Measurements from ENCODE around the gene SRGAP2C.
"Not testable (repeated sequence)": the region's sequence is repeated elsewhere in the genome, so short reads cannot be mapped to it uniquely, and the experiment has no call there.

SRGAP2C gene

GRCh38 chr1:121279548-121279898 is 94.7 kb downstream of the SRGAP2C start:
- DNase-seq (ENCODE audit: low spot score), result not testable (repeated sequence)

GRCh38 chr1:121280699-121281317 is 96.0 kb downstream of the SRGAP2C start:
- DNase-seq (ENCODE audit: low spot score), result not testable (repeated sequence)

- not testable (repeated sequence) for DNase-seq (ENCODE audit: low spot score)
These were observed 96.7 kb downstream of the SRGAP2C start for GRCh38 chr1:121281480-121281879.

- DNase-seq (ENCODE audit: low spot score), result not testable (repeated sequence)
These were observed 98.9 kb downstream of the SRGAP2C start for GRCh38 chr1:121283587-121284180.

- not testable (repeated sequence) for DNase-seq (ENCODE audit: low spot score)
These were observed 107.8 kb downstream of the SRGAP2C start for GRCh38 chr1:121292590-121292989.

- not testable (repeated sequence) for DNase-seq (ENCODE audit: low spot score)
These were observed 108.8 kb downstream of the SRGAP2C start for GRCh38 chr1:121293263-121294204.

- DNase-seq (ENCODE audit: low spot score), result not testable (repeated sequence)
These were observed 109.4 kb downstream of the SRGAP2C start for GRCh38 chr1:121294205-121294570.

GRCh38 chr1:121296563-121296962 is 111.8 kb downstream of the SRGAP2C start:
- not testable (repeated sequence) for DNase-seq (ENCODE audit: low spot score)

- DNase-seq (ENCODE audit: low spot score), result not testable (repeated sequence)
These were observed 113.8 kb downstream of the SRGAP2C start for GRCh38 chr1:121298529-121298928.

- not testable (repeated sequence) for DNase-seq (ENCODE audit: low spot score)
These were observed 114.9 kb downstream of the SRGAP2C start for GRCh38 chr1:121299514-121300149.

- DNase-seq (ENCODE audit: low spot score), result not testable (repeated sequence)
These were observed 117.1 kb downstream of the SRGAP2C start for GRCh38 chr1:121301876-121302275.

GRCh38 chr1:121307759-121308158 is 123.0 kb downstream of the SRGAP2C start:
- not testable (repeated sequence) for DNase-seq (ENCODE audit: low spot score)

- not testable (repeated sequence) for DNase-seq (ENCODE audit: low spot score)
These were observed 130.7 kb downstream of the SRGAP2C start for GRCh38 chr1:121315509-121315908.

GRCh38 chr1:121316081-121316480 is 131.3 kb downstream of the SRGAP2C start:
- not testable (repeated sequence) for DNase-seq (ENCODE audit: low spot score)

- not testable (repeated sequence) for DNase-seq (ENCODE audit: low spot score)
These were observed 133.0 kb downstream of the SRGAP2C start for GRCh38 chr1:121317491-121318468.

- DNase-seq (ENCODE audit: low spot score), result not testable (repeated sequence)
These were observed 133.9 kb downstream of the SRGAP2C start for GRCh38 chr1:121318687-121319086.

- not testable (repeated sequence) for DNase-seq (ENCODE audit: low spot score)
These were observed 136.9 kb downstream of the SRGAP2C start for GRCh38 chr1:121321660-121322059.

GRCh38 chr1:121324726-121325125 is 140.0 kb downstream of the SRGAP2C start:
- not testable (repeated sequence) for DNase-seq (ENCODE audit: low spot score)

- not testable (repeated sequence) for DNase-seq (ENCODE audit: low spot score)
These were observed 147.4 kb downstream of the SRGAP2C start for GRCh38 chr1:121332141-121332540.

GRCh38 chr1:121332599-121333562 is 148.1 kb downstream of the SRGAP2C start:
- not testable (repeated sequence) for DNase-seq (ENCODE audit: low spot score)
